ENCODE results near the gene TTLL13.

DNA sequence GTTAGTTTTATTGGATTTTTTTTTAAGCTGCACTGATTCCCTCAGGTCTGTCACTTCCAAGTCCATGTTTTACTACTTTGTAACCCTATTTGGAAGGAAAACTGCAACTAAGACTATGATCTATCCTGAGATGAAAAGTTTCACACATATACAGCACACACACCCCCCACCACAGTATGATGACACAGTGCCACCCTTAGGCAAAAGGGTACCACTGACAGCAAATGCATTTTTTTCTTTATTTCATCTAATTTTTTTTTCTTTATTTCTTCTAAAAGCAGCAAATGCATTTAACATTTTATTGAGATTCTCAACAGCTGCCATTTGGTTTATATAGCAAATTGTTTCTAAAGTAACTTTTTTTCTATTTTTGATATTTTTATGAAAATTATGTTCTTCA, 37.3 kb downstream of the TTLL13 start:
- TF ChIP-seq CTCF (IDR thresholded peaks at IDR 0.05), result peak; percentile 49
- no peak for TF ChIP-seq ZFX (IDR thresholded peaks at IDR 0.05; ENCODE audit: borderline replicate concordance)

All from 22Rv1 (cell line).